Thymus (tissue), 11 donors: ENCODE results near the gene LUZP2. TPM values are rescaled to one million over a fixed set of nuclear protein-coding genes. Genes with fewer than 3 reads are reported as not detected.

Source experiments
- DNase-seq, 9 donors: peaks; one replicate each; pipeline ENCODE4 v3.0.0-alpha.2; 2013; ENCODE audit warnings: low spot score in 9 of 9, low read depth in 6 of 9, missing footprints in 1 of 9
- H3K27ac ChIP-seq, 2 donors: one replicate each; pipeline ENCODE4 v1.5.1; 2013; ENCODE audit warnings: control low read depth in 1 of 2, low read depth in 1 of 2, low read length in 1 of 2, mild to moderate bottlenecking in 1 of 2, moderate library complexity in 1 of 2
- H3K27me3 ChIP-seq, 2 donors: one replicate each; pipeline ENCODE4 v1.5.1; 2013; ENCODE audit warnings: low read length in 1 of 2; ENCODE audit not compliant: control insufficient read depth in 2 of 2, insufficient read depth in 1 of 2
- H3K36me3 ChIP-seq, 2 donors: one replicate each; pipeline ENCODE4 v1.5.1; 2013; ENCODE audit warnings: low read length in 1 of 2, mild to moderate bottlenecking in 1 of 2, moderate library complexity in 1 of 2; ENCODE audit not compliant: control insufficient read depth in 2 of 2, insufficient read depth in 2 of 2
- H3K4me1 ChIP-seq, 2 donors: one replicate each; pipeline ENCODE4 v1.5.1; 2013; ENCODE audit warnings: low read length in 2 of 2; ENCODE audit not compliant: control insufficient read depth in 2 of 2, insufficient read depth in 2 of 2
- H3K4me3 ChIP-seq, 2 donors: one replicate each; pipeline ENCODE4 v1.5.1; 2013; ENCODE audit warnings: low read length in 2 of 2, control low read depth in 1 of 2, mild to moderate bottlenecking in 1 of 2
- H3K9me3 ChIP-seq, 2 donors: one replicate each; pipeline ENCODE4 v1.5.1; 2013; ENCODE audit warnings: low read length in 1 of 2, mild to moderate bottlenecking in 1 of 2; ENCODE audit not compliant: control insufficient read depth in 2 of 2, insufficient read depth in 1 of 2
- WGBS: extraction: QIAGEN DNeasy Blood & Tissue Kit; methylation state at CpG from one replicate; pipeline ENCODE4 v1.1.7; 2013; 5-methylcytosine and 5-hydroxymethylcytosine counted together
- polyA plus RNA-seq: library from polyadenylated mRNA; stranded (reverse); fragments of 200-250 nt; gene quantifications from one replicate; pipeline ENCODE4 v1.2.3, GENCODE V29; 2013
- total RNA-seq: library from RNA; stranded (reverse); fragments of 120-200 nt; gene quantifications from one replicate; pipeline ENCODE4 v1.2.4, GENCODE V29; 2013
- donor health status: healthy.

Gene LUZP2
- total and polyA plus RNA-seq, 2 donors = 0.16 to 0.19 TPM

DNA sequence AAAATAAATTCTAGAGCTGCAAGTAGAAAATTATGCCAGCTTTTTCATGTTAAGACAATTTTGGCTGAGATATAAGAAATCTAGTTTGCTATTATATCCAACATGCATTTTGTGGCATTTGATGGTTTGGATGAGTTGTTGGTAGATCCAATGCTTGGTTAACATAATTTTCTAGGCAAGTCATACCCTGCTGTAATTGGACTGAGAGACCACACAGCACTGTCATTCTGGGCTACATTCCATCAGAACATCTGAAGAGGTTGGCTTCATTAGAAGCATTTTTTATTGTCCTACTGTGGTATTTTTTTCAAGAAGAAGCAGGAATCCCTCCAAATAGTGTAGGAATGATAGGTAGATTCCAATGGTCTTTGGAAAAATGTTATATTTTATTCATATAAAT is 561.0 kb downstream of the LUZP2 start:
- no peak for DNase-seq

DNA sequence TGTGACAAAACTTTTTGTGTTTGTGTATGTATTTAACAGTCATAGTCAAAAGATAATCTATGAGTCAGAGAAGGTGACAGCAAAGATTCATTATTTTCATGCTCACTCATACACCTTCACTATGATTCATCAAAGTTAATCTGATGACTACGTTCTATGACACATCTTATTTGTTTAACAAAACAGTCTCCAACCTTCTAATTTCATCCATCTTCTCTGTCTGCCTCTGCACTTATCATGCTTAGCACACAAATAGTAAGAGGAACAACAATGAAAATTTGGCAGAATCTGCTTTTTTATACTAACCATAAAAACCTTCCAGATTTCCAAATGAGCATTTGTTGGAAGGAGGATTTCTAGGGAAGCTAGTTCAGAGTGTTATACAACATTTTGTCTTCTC is 568.9 kb downstream of the LUZP2 start:
- H3K36me3 ChIP-seq = no peaks in the 10 kb centered on the region
- 81% methylated on average over 1 of the region's 1 CpG for WGBS
- no peaks in the 10 kb centered on the region for H3K27me3 ChIP-seq
- no peaks in the 10 kb centered on the region for H3K9me3 ChIP-seq
- no peak overlapping the region for H3K4me3 ChIP-seq
- DNase-seq = no peak
- no peak overlapping the region for H3K27ac ChIP-seq
- H3K4me1 ChIP-seq = no peaks in the 10 kb centered on the region

More for the DNA sequence above, 561.0 kb downstream of the LUZP2 start:
- Histone ChIP-seq H3K4me1 (no peaks in the 10 kb centered on the region), H3K27me3 (no peaks in the 10 kb centered on the region), H3K27ac (no peak overlapping the region), H3K36me3 (no peaks in the 10 kb centered on the region), H3K4me3 (no peak overlapping the region), H3K9me3 (no peaks in the 10 kb centered on the region)

DNA sequence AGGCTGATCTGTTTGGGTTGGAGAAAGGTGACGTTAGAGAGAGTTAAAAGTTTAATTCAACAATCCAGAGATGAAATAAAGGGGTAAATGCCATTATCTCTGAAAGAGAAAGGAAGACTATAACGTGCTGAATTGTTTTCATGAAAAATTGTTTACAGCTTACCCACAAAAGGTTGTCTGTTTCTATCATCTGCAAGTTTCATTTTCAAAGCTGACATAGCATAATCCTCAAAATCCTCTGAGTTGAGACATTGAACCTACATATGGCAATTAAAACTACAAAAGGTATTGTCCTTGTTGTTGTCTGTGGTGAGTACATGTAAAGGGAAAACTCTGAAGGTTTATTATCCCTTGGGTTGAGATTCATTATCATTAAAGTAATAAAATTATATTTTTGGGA is 569.9 kb downstream of the LUZP2 start:
- DNase-seq = no peak
- no peak overlapping the region for H3K27ac ChIP-seq
- H3K27me3 ChIP-seq = no peaks in the 10 kb centered on the region
- H3K9me3 ChIP-seq = no peaks in the 10 kb centered on the region
- no peaks in the 10 kb centered on the region for H3K4me1 ChIP-seq
- WGBS = 67% methylated on average over 2 of the region's 2 CpGs
- no peak overlapping the region for H3K4me3 ChIP-seq
- no peaks in the 10 kb centered on the region for H3K36me3 ChIP-seq

DNA sequence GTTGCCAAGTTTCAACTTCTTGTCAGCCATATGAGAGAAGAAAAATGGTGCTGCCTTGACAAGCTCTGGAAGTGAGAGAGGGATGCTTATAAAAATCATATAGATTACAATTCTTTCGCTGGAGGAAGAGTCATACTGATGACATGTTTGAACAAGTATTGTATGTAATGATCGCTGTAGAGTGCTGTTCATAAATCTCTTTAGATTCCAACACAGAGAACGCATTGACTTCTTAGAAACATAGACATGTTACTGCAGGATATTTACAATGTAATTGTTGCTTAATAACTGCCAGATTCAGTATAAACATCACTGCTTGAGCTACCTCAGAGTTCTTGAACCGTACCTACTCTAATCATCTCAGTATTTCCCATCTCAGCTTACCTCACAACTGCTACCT is 571.6 kb downstream of the LUZP2 start:
- Histone ChIP-seq H3K9me3 (no peaks in the 10 kb centered on the region), H3K36me3 (no peaks in the 10 kb centered on the region), H3K4me1 (no peaks in the 10 kb centered on the region), H3K27ac (no peak overlapping the region), H3K27me3 (no peaks in the 10 kb centered on the region), H3K4me3 (no peak overlapping the region)
- no peak for DNase-seq
- 89% methylated on average over 4 of the region's 4 CpGs for WGBS

- 95% methylated on average over 6 of the region's 6 CpGs for WGBS
- H3K4me3 ChIP-seq = no peak overlapping the region
- DNase-seq = no peak
Observed at GRCh38 chr11:25094085-25094802, 597.4 kb downstream of the LUZP2 start.

GRCh38 chr11:25119416-25119815 is 622.6 kb downstream of the LUZP2 start:
- Histone ChIP-seq H3K36me3 (no peaks in the 10 kb centered on the region), H3K9me3 (no peaks in the 10 kb centered on the region), H3K27ac (no peak overlapping the region), H3K27me3 (no peaks in the 10 kb centered on the region), H3K4me3 (no peak overlapping the region), H3K4me1 (no peaks in the 10 kb centered on the region)
- no peak for DNase-seq
- 86% methylated on average over 3 of the region's 3 CpGs for whole genome bisulfite sequencing

More at GRCh38 chr11:25094085-25094802, 597.4 kb downstream of the LUZP2 start:
- Histone ChIP-seq H3K36me3 (no peaks in the 10 kb centered on the region), H3K9me3 (no peaks in the 10 kb centered on the region), H3K4me1 (no peaks in the 10 kb centered on the region), H3K27me3 (no peaks in the 10 kb centered on the region), H3K27ac (no peak overlapping the region)
